ENCODE measurements around the gene RARRES1.

DNA sequence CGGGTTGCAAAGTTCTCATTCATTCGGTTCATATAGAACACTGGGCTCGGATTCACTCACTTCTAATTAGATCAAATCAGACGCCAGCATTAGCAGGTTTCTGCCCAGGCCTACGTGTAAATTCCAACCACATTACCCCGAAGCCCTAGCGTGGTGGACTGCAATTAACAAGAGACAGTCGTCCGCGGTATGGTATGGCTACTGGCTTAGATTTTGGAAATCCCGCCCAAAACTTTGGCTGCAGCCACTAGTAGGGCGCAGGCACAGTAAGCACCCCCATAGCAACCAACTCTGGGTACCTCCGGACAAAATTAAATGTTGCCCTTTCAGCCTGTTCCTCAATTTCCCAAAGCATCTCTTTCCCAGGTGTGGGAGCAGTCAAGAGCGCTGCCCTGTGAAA, 771 bp downstream of the RARRES1 start:
- no peak for TF ChIP-seq POLR2A (IDR thresholded peaks at IDR 0.05)
- TF ChIP-seq, protein P1, sequence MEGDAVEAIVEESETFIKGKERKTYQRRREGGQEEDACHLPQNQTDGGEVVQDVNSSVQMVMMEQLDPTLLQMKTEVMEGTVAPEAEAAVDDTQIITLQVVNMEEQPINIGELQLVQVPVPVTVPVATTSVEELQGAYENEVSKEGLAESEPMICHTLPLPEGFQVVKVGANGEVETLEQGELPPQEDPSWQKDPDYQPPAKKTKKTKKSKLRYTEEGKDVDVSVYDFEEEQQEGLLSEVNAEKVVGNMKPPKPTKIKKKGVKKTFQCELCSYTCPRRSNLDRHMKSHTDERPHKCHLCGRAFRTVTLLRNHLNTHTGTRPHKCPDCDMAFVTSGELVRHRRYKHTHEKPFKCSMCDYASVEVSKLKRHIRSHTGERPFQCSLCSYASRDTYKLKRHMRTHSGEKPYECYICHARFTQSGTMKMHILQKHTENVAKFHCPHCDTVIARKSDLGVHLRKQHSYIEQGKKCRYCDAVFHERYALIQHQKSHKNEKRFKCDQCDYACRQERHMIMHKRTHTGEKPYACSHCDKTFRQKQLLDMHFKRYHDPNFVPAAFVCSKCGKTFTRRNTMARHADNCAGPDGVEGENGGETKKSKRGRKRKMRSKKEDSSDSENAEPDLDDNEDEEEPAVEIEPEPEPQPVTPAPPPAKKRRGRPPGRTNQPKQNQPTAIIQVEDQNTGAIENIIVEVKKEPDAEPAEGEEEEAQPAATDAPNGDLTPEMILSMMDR (IDR thresholded peaks at IDR 0.05 in 8 of 11, conservative IDR thresholded peaks at IDR 0.05 in 3 of 11): no peak
